Neural cell (in vitro differentiated cells): ENCODE measurements around the gene GRN. TPM values are rescaled to one million over a fixed set of nuclear protein-coding genes. Genes with fewer than 3 reads are reported as not detected.
"Not testable (repeated sequence)": the region's sequence is repeated elsewhere in the genome, so short reads cannot be mapped to it uniquely, and the experiment has no call there.

Experiments
- H2AFZ ChIP-seq: fragments of 200-600, 300-800 bp; sonication (generic), shearing (Covaris generic); 2 replicates; pipeline ENCODE4 v1.6.0; 2014; ENCODE audit warnings: low read depth, mild to moderate bottlenecking, antibody characterized with exemption, low read length, moderate library complexity
- H3F3A ChIP-seq: fragments of 200-600 bp; shearing (Covaris generic); 2 replicates; pipeline ENCODE4 v1.6.1; 2016; ENCODE audit warnings: mild to moderate bottlenecking, moderate library complexity, mixed read lengths, antibody characterized with exemption, low read length; ENCODE audit not compliant: insufficient read depth, poor library complexity, severe bottlenecking
- H3K27ac ChIP-seq: fragments of 200-600, 300-800 bp; sonication (generic), shearing (Covaris generic); 2 replicates; pipeline ENCODE4 v1.5.1; 2014; ENCODE audit warnings: mild to moderate bottlenecking, low read length, moderate library complexity
- H3K27me3 ChIP-seq: fragments of 300-800, 200-600 bp; sonication (generic), shearing (Covaris generic); 2 replicates; pipeline ENCODE4 v1.6.0; 2014; ENCODE audit warnings: mild to moderate bottlenecking, low read depth, low read length, moderate library complexity; ENCODE audit not compliant: insufficient read depth
- H3K36me3 ChIP-seq: fragments of 300-800, 200-600 bp; sonication (generic), shearing (Covaris generic); 2 replicates; pipeline ENCODE4 v1.5.1; 2014; ENCODE audit warnings: mild to moderate bottlenecking, antibody characterized with exemption, low read length, moderate library complexity; ENCODE audit not compliant: insufficient read depth
- H3K4me2 ChIP-seq: fragments of 300-800, 200-600 bp; sonication (generic), shearing (Covaris generic); 2 replicates; pipeline ENCODE4 v1.6.0; 2014; ENCODE audit warnings: mild to moderate bottlenecking, low read length
- H3K4me3 ChIP-seq: fragments of 300-800, 200-600 bp; sonication (generic), shearing (Covaris generic); 2 replicates; pipeline ENCODE4 v1.5.1; 2014; ENCODE audit warnings: mild to moderate bottlenecking, low read length, moderate library complexity
- H3K79me2 ChIP-seq: fragments of 200-600 bp; shearing (Covaris generic); replicated peaks from 2 replicates; pipeline ENCODE4 v1.6.0; 2014; ENCODE audit warnings: mild to moderate bottlenecking, low read length, moderate library complexity; ENCODE audit not compliant: insufficient read depth
- H3K9ac ChIP-seq: fragments of 300-800, 200-600 bp; sonication (generic), shearing (Covaris generic); 2 replicates; pipeline ENCODE4 v1.6.1; 2016; ENCODE audit warnings: mild to moderate bottlenecking, low read length, mixed read lengths
- H3K9me2 ChIP-seq: fragments of 200-600 bp; shearing (Covaris generic); 2 replicates; pipeline ENCODE4 v1.6.1; 2016; ENCODE audit warnings: mild to moderate bottlenecking, low read length, mixed read lengths; ENCODE audit not compliant: insufficient read depth
- H3K9me3 ChIP-seq: fragments of 200-600, 300-800 bp; sonication (generic), shearing (Covaris generic); 2 replicates; pipeline ENCODE4 v1.6.1; 2016; ENCODE audit warnings: mild to moderate bottlenecking, mixed run types, low read length, moderate library complexity, mixed read lengths
- H4K20me1 ChIP-seq: fragments of 200-600 bp; shearing (Covaris generic); 2 replicates; pipeline ENCODE4 v1.6.1; 2016; ENCODE audit warnings: mild to moderate bottlenecking, mixed run types; ENCODE audit not compliant: insufficient read depth
- EP300 ChIP-seq: fragments of 450-650 bp; conservative IDR thresholded peaks from 2 replicates; pipeline ENCODE4 v1.6.1; 2014; ENCODE audit warnings: antibody characterized with exemption, mild to moderate bottlenecking, moderate library complexity; ENCODE audit not compliant: poor library complexity, severe bottlenecking
- EZH2 ChIP-seq: fragments of 200-600, 300-800 bp; shearing (Covaris generic), sonication (generic); IDR thresholded peaks from 2 replicates; pipeline ENCODE4 v1.6.1; 2014; ENCODE audit warnings: antibody characterized with exemption, low read length, borderline replicate concordance, mild to moderate bottlenecking; ENCODE audit not compliant: insufficient read depth, poor library complexity, severe bottlenecking
- MXI1 ChIP-seq: fragments of 450-650 bp; conservative IDR thresholded peaks from 2 replicates; pipeline ENCODE4 v1.6.1; 2014; ENCODE audit warnings: antibody characterized with exemption, mild to moderate bottlenecking; ENCODE audit not compliant: poor library complexity, severe bottlenecking
- POLR2AphosphoS5 ChIP-seq: IDR thresholded peaks from 2 replicates; pipeline ENCODE4 v1.6.1; 2012
- RAD21 ChIP-seq: fragments of 450-650 bp; conservative IDR thresholded peaks from 2 replicates; pipeline ENCODE4 v1.6.1; 2014; ENCODE audit warnings: antibody characterized with exemption, mild to moderate bottlenecking, moderate library complexity
- SMC3 ChIP-seq: fragments of 450-650 bp; conservative IDR thresholded peaks from 2 replicates; pipeline ENCODE4 v1.6.1; 2014; ENCODE audit warnings: antibody characterized with exemption, mild to moderate bottlenecking, moderate library complexity; ENCODE audit not compliant: poor library complexity
- TAF1 ChIP-seq: IDR thresholded peaks from 2 replicates; pipeline ENCODE4 v1.6.1; 2012; ENCODE audit warnings: low read depth
- polyA plus RNA-seq: library from polyadenylated mRNA; depleted of rRNA; stranded (reverse); fragments of >200 nt; gene quantifications from 2 replicates; pipeline ENCODE4 v1.2.3, GENCODE V29; 2014
- TF ChIP-seq, protein P1 (sequence below): IDR thresholded peaks from 2 replicates; pipeline ENCODE4 v1.6.1; 2012; ENCODE audit warnings: borderline replicate concordance
- TF ChIP-seq, protein P2 (sequence below): fragments of 450-650 bp; IDR thresholded peaks from 2 replicates; pipeline ENCODE4 v1.5.1; 2014; ENCODE audit warnings: antibody characterized with exemption, mild to moderate bottlenecking, moderate library complexity; ENCODE audit not compliant: poor library complexity, severe bottlenecking

Gene GRN
- polyA plus RNA-seq, 1 donor from 2014 or later, result 21.8 TPM

DNA sequence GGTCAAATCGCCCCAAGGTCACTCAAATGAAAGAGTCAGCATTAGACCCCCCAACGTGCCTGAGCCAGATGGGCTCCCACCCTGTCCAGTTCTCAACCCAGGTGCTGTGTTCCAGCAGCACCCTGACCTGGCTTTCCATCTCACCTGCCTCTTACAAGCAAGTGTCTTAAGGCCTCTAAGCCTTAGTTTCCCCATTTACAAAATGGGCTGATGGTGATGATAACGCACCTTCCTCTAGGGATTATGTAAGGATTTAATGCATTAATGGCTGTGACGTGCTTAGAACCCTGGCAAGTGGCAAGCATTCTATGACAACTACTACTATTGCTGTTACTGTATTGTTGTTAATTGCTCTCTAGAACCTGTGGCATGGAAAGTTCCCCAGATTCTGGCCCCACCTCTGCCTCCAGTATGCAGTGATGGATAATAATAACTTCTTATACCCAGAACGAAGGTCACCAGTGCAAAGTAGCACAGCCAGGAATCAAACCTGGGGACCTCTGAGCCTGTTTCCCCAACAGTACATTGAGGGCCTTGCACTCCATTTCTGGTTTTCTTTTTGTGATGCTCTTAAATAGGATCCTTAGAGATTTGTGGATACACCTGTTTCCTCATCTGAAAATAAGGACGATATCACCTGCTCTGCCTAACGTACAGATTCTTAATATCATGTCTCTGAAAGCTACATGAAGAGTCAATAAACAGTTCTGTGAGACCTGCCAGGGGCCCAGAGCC lies 17.2 kb upstream of the GRN start:
- Histone ChIP-seq H3K27ac (no peak overlapping the region), H3K4me3 (no peak overlapping the region), H3K36me3 (no peaks in the 10 kb centered on the region), H3K4me2 (no peak overlapping the region), H3K79me2 (peaks cover 5% of the 10 kb centered on the region), H2AFZ (no peak overlapping the region), H3K9ac (no peak overlapping the region), H3K9me2 (no peaks in the 10 kb centered on the region), H3K27me3 (peaks cover 7% of the 10 kb centered on the region), H3F3A (no peaks in the 10 kb centered on the region), H4K20me1 (no peaks in the 10 kb centered on the region), H3K9me3 (no peaks in the 10 kb centered on the region)
- TF ChIP-seq, protein P1, sequence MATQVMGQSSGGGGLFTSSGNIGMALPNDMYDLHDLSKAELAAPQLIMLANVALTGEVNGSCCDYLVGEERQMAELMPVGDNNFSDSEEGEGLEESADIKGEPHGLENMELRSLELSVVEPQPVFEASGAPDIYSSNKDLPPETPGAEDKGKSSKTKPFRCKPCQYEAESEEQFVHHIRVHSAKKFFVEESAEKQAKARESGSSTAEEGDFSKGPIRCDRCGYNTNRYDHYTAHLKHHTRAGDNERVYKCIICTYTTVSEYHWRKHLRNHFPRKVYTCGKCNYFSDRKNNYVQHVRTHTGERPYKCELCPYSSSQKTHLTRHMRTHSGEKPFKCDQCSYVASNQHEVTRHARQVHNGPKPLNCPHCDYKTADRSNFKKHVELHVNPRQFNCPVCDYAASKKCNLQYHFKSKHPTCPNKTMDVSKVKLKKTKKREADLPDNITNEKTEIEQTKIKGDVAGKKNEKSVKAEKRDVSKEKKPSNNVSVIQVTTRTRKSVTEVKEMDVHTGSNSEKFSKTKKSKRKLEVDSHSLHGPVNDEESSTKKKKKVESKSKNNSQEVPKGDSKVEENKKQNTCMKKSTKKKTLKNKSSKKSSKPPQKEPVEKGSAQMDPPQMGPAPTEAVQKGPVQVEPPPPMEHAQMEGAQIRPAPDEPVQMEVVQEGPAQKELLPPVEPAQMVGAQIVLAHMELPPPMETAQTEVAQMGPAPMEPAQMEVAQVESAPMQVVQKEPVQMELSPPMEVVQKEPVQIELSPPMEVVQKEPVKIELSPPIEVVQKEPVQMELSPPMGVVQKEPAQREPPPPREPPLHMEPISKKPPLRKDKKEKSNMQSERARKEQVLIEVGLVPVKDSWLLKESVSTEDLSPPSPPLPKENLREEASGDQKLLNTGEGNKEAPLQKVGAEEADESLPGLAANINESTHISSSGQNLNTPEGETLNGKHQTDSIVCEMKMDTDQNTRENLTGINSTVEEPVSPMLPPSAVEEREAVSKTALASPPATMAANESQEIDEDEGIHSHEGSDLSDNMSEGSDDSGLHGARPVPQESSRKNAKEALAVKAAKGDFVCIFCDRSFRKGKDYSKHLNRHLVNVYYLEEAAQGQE, result no peak
- no peak for TF ChIP-seq RAD21
- no peak for TF ChIP-seq EZH2
- TF ChIP-seq POLR2AphosphoS5, result no peak
- TF ChIP-seq MXI1, result no peak
- TF ChIP-seq, protein P2, sequence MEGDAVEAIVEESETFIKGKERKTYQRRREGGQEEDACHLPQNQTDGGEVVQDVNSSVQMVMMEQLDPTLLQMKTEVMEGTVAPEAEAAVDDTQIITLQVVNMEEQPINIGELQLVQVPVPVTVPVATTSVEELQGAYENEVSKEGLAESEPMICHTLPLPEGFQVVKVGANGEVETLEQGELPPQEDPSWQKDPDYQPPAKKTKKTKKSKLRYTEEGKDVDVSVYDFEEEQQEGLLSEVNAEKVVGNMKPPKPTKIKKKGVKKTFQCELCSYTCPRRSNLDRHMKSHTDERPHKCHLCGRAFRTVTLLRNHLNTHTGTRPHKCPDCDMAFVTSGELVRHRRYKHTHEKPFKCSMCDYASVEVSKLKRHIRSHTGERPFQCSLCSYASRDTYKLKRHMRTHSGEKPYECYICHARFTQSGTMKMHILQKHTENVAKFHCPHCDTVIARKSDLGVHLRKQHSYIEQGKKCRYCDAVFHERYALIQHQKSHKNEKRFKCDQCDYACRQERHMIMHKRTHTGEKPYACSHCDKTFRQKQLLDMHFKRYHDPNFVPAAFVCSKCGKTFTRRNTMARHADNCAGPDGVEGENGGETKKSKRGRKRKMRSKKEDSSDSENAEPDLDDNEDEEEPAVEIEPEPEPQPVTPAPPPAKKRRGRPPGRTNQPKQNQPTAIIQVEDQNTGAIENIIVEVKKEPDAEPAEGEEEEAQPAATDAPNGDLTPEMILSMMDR, result no peak
- no peak for TF ChIP-seq EP300
- TF ChIP-seq TAF1, result no peak
- no peak for TF ChIP-seq SMC3

DNA sequence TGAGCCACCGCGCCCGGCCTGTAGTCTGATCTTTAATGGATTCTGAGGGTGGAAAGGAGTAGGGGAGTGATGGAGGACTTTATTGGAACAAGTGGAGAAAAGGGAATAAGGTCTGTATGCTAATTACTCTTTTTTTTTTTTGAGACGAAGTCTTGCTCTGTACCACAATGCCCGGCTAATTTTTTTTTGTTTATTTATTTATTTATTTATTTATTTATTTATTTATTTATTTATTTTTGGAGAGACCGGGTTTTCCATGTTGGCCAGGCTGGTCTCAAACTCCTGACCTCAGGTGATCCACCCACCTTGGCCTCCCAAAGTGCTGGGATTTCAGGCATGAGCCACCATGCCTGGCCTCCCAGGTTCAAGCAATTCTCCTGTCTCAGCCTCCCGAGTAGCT lies 15.6 kb upstream of the GRN start:
- H3K36me3 ChIP-seq, H3K4me3 ChIP-seq: not testable (repeated sequence)

DNA sequence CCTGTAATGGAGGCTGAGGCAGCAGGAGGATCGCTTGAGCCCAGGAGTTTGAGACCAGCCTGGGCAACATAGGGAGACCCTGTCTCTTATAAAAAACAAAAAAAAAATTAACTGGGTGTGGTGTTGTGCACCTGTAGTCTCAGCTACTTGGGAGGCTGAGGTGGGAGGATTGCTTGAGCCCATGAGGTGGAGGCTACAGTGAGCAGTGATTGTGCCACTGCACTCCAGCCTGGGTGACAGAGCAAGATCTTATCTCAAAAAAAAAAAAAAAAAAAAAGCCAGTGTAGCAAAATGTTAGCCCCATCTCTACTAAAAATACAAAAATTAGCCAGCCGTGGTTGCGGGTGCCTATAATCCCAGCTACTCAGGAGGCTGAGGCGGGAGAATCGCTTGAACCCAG lies 14.8 kb upstream of the GRN start:
- H3K4me2 ChIP-seq, H3K79me2 ChIP-seq, H2AFZ ChIP-seq, H3K9ac ChIP-seq, H3K27ac ChIP-seq, H3K9me3 ChIP-seq, H3K9me2 ChIP-seq, H3K36me3 ChIP-seq, H3K4me3 ChIP-seq, H3F3A ChIP-seq, H3K27me3 ChIP-seq, H4K20me1 ChIP-seq: not testable (repeated sequence)

More for the DNA sequence above, 15.6 kb upstream of the GRN start:
- H3K4me2 ChIP-seq, H3K27ac ChIP-seq, H2AFZ ChIP-seq, H3K9me2 ChIP-seq, H3K27me3 ChIP-seq, H3F3A ChIP-seq, H3K79me2 ChIP-seq, H3K9me3 ChIP-seq, H4K20me1 ChIP-seq, H3K9ac ChIP-seq: not testable (repeated sequence)
